HG02678 (cell line): Measurements from ENCODE around the gene SCN4A.

Experiments
- ATAC-seq: cut with Tn5 transposase; IDR thresholded peaks from one replicate; pipeline ENCODE4 v1.9.1; 2021; ENCODE audit warnings: mild to moderate bottlenecking, moderate library complexity; ENCODE audit not compliant: unreplicated experiment

Gene SCN4A

GRCh38 chr17:63960006-63960405 lies 12.7 kb downstream of the SCN4A start:
- ATAC-seq, result no peak

GRCh38 chr17:63956296-63956920 lies 16.3 kb downstream of the SCN4A start:
- no peak for ATAC-seq

- ATAC-seq, result no peak
Observed at GRCh38 chr17:63955791-63956190, 16.9 kb downstream of the SCN4A start.

- no peak for ATAC-seq
Observed at GRCh38 chr17:63955232-63955631, 17.5 kb downstream of the SCN4A start.

GRCh38 chr17:63954402-63955063 lies 18.2 kb downstream of the SCN4A start:
- ATAC-seq, result no peak

DNA sequence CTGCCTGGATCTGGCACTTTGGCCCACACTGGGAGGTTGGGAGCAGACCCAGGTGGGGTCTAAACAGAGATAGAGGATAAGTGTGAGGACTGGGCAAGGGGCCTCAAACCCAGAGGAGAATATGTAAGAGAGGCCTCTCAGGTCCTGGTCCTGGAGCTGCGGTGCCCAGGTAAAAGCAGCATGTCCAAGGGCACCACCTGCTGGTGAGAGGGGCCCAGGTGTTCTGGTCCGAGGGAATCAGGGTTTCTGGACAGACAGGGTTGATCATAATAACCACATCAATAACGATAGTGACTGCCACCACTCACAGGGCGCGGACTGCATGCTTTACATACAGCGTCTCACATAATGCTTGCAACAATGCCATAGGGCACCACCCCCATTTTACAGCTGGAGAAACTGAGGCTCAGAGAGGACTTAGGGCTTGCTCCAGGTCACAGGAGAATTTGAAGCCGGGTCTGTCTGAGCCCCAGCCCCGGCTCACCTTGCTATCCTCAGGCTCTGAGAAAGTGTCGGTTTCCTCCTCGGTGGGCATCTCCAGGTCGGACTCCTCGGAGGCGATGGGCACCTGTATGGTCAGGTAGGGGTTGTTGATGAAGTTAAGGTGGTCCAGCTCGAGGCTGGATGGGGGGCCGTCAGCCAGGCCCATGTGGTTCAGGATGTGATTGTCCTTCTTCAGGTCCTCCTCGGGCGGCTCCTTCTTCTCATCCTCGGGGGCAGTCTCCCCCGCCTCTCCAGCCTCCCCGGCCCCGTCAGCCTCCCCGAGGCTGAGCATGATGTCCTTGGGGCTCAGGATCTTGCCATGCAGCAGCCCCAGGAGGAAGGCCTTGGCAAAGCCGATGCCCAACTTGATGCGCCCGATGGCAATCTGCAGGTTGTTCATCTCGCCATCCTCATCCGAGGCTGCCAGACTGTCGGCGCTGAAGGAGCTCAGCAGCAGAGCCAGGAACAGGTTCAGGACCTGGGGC lies 21.5 kb downstream of the SCN4A start:
- no peak for ATAC-seq

DNA sequence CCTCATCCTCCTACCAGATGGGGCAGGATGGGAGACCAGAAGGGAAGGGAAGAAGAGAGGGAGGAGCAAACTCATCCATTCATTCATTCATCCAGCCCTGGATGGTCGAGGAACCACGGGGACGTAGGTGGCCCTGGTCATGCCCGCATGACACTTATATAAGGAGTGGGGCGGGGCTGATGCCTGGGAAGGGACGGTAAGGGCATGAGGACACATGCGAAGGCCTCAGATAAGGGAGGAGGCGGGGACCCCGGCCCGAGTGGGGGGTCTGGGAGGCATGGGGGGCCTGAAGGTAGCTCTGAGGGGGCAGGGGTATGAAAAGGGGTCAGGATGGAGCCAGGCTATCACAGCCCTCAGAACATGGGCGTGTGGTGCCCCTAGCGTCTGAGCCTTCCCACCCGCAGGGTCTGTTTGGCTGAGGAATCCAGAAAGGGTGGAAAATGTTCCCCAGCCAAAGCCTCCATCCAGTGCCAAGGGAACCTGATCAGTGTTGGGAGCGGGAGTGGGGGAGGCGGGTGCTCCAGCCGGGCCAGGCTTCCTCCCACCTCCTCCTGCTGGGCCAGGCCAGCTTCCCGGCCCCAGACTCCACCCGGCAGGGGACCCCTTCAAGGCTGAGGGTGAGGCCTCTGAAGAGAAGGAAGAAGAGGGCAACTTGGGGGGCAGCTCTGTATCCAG lies 23.0 kb downstream of the SCN4A start:
- ATAC-seq, result no peak

DNA sequence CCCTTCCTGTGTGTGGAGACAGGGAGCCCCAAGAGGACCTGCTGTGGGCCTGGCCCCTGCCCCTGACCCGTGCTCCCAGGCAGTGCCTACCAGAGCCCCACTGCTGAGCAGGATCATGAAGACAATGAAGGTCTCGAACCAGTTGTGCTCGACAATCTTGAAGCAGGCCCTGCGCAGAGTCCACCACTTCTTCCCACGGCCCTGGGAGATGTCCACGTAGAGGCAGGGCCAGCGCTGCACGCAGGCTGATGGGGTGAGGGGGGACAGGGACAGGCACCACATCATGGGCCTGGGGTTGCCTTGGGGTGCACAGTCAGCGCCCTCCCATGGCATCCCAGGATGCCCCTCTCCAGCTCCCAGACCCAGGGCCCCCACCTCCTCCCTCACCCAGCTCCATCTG lies 24.2 kb downstream of the SCN4A start:
- ATAC-seq, result no peak

DNA sequence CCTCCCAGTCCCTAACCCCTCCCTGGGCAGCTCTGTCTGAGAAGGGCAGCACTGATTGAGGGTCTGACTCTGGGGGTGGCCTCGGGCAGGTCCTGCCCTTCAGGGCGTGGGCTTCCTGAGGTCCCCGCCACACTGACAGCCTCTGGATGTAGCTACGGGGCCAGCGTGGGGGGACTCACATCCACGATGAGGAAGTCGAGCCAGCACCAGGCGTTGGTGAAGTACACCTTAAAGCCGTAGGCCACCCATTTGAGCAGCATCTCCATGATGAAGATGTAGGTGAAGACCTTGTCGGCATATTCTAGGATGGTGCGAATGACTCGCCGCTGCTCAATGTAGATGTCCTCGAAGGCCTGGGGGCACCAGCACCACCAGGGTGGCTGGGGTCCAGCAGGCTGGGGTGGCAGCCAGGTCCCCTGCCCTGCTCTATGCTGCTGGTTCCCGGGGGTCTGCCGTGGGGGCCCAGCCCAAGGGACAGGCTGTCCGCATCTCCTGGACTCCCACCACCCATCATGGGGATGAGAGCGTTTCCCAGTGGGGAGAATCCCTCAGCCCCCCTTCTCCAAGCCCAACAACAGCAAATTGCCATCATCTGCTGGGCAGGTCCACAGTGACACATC lies 24.9 kb downstream of the SCN4A start:
- ATAC-seq, result no peak

- ATAC-seq, result peak; percentile 71
Observed at GRCh38 chr17:63946440-63947363, 26.0 kb downstream of the SCN4A start.

- peak; percentile 28 for ATAC-seq
Observed at GRCh38 chr17:63945784-63946439, 26.8 kb downstream of the SCN4A start.

DNA sequence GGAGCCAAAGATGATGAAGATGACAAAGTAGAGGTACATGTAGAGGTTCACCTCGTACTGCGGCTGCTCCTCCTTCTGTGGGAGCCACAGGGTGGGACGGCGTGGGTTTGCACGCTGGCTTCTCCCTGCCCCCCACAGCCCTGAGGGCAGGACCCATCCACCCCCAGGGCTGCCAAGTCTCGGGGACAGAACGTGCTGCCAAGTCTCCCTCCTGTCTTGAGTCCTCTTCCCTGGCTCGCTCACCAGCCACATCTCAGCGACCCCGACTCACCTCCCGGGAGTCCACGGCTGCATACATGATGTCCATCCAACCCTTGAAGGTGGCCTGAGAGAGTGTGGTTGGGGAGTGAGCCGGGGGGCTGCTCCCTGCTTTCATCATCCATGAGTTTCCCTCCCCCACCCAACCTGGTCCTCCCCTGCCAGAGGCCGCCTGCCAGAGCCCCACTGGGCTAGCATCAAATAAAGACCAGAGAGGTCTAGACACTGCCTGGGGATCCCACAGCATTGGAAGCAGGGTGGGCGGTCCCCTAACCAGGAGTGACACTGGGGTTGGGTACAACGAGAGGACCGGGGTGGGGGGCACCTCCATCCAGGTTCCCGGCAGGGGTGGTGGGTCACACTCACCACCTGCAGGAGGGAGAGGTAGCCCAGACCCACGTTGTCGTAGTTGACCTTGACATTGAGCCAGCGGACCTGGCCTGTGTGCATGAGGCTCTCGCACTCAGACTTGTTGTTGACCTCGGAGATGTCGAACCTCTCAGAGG lies 27.8 kb downstream of the SCN4A start:
- no peak for ATAC-seq

GRCh38 chr17:63943745-63944144 lies 29.0 kb downstream of the SCN4A start:
- no peak for ATAC-seq

- no peak for ATAC-seq
Observed at GRCh38 chr17:63942309-63942985, 30.3 kb downstream of the SCN4A start.

GRCh38 chr17:63941751-63942150 lies 31.0 kb downstream of the SCN4A start:
- no peak for ATAC-seq

DNA sequence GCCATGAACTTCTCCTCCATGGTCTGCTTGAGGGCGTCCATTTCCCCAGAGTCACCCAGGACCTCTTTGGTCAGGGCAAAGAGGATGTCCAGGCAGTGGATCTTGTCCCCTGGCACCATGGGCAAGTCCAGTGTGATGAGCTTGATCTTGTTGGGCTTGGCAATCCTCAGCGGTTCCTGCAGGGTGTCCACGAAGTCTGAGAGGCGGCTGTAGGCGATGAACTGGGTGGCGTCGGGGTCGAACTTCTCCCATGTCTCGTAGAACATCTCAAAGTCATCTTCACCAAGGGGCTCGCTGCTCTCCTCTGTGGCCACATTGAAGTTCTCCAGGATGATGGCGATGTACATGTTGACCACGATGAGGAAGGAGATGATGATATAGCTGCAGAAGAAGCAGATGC lies 31.6 kb downstream of the SCN4A start:
- ATAC-seq, result no peak

DNA sequence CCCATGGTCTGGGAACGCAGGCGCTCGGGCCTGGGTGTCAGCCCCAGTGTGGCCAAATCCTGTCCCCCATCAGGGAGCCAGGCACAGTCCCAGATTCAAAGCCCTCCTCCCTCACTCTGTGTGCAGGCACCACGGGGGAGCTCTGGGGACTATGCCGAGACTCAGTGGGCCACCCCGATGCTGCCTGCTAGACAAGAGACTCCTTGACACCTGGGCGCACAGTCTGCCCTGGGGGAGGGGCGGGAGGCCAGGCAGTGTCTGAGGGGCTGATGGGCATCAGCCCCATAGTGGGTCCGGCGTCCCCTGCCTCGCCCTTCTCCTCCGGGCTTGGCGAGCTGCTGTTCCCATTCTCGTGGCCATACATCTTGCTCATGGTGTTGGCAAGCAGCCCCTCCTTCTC lies 32.1 kb downstream of the SCN4A start:
- ATAC-seq, result no peak

GRCh38 chr17:63939884-63940283 lies 32.8 kb downstream of the SCN4A start:
- no peak for ATAC-seq
